NB4 (cell line): Measurements from ENCODE around the gene AMPD3.

Source experiments
- MYC ChIP-seq: IDR thresholded peaks from 2 replicates; pipeline ENCODE4 v1.6.1; 2011; ENCODE audit warnings: low read depth, low read length
- POLR2A ChIP-seq: IDR thresholded peaks from 2 replicates; pipeline ENCODE4 v1.6.1; 2011; ENCODE audit warnings: mild to moderate bottlenecking; ENCODE audit not compliant: insufficient read length; ENCODE audit errors: extremely low read depth
- TF ChIP-seq, protein P1 (sequence below): IDR thresholded peaks from one replicate; pipeline ENCODE4 v1.5.1; 2012; ENCODE audit warnings: low read depth, low read length
- TF ChIP-seq, protein P2 (sequence below): IDR thresholded peaks from 2 replicates; pipeline ENCODE4 v1.6.1; 2011; ENCODE audit warnings: low read depth, low read length

DNA sequence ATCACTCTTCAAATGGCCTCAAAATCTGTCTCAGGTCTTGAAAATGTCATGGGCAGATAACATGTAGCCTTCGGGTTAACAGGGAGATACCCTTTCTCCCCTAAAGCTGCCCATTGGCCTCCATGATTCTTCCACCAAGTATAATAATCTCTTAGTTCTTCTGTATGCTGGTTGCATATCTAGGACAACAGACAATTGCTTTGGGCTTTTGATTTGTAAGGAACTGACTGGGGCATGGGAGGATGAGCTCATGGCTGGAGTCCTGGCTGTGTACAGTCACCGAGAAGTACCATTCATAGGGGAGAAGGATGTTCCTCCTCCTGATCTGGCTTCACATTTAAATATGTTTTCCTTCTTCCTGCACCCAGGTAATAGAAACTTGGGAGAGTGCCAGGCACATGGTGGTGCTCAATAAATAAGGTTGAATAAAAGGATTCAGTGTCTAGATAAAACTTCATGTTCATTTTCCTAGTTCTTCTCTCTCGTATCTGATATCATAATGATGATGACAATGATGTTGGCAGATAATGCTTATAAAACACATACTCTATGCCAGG is 2.8 kb upstream of the AMPD3 start:
- TF ChIP-seq, protein P1, sequence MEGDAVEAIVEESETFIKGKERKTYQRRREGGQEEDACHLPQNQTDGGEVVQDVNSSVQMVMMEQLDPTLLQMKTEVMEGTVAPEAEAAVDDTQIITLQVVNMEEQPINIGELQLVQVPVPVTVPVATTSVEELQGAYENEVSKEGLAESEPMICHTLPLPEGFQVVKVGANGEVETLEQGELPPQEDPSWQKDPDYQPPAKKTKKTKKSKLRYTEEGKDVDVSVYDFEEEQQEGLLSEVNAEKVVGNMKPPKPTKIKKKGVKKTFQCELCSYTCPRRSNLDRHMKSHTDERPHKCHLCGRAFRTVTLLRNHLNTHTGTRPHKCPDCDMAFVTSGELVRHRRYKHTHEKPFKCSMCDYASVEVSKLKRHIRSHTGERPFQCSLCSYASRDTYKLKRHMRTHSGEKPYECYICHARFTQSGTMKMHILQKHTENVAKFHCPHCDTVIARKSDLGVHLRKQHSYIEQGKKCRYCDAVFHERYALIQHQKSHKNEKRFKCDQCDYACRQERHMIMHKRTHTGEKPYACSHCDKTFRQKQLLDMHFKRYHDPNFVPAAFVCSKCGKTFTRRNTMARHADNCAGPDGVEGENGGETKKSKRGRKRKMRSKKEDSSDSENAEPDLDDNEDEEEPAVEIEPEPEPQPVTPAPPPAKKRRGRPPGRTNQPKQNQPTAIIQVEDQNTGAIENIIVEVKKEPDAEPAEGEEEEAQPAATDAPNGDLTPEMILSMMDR: no peak
- TF ChIP-seq POLR2A (no peak), MYC (no peak)
- TF ChIP-seq, protein P2, sequence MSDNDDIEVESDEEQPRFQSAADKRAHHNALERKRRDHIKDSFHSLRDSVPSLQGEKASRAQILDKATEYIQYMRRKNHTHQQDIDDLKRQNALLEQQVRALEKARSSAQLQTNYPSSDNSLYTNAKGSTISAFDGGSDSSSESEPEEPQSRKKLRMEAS: no peak
